GM13977 (cell line): ENCODE results near the gene NKAIN2.
"Not testable (repeated sequence)": the region's sequence is repeated elsewhere in the genome, so short reads cannot be mapped to it uniquely, and the experiment has no call there.

ENCODE experiments used
- DNase-seq: peaks from one replicate; pipeline ENCODE4 v3.0.0; 2012; ENCODE audit warnings: low spot score
- CTCF ChIP-seq: IDR thresholded peaks from 2 replicates; pipeline ENCODE4 v1.5.1; 2012; ENCODE audit warnings: mild to moderate bottlenecking, control low read depth; ENCODE audit not compliant: insufficient read depth; ENCODE audit errors: extremely low read depth, missing control alignments
- in situ Hi-C: fragments of 300-500 bp; cut with MboI; formaldehyde crosslinking; loops from one replicate; pipeline ENCODE4 v1.12.0; 2022; ENCODE audit warnings: low sequenced_read_pairs, low pct_unique_long_range_greater_than_20kb, mixed read lengths, inconsistent platforms; ENCODE audit not compliant: unreplicated experiment

NKAIN2 gene

GRCh38 chr6:124536157-124536841 lies 732.6 kb downstream of the NKAIN2 start:
- DNase-seq, result no peak
- in situ Hi-C loops, result no loop called here
- TF ChIP-seq CTCF, result no peak

GRCh38 chr6:124536842-124537191 lies 733.2 kb downstream of the NKAIN2 start:
- DNase-seq, result no peak
- TF ChIP-seq CTCF, result no peak
- in situ Hi-C loops, result no loop called here

GRCh38 chr6:124539096-124539495 lies 735.4 kb downstream of the NKAIN2 start:
- in situ Hi-C loops, result no loop called here
- DNase-seq, result no peak
- no peak for TF ChIP-seq CTCF

GRCh38 chr6:124541573-124541972 lies 737.9 kb downstream of the NKAIN2 start:
- no peak for DNase-seq
- no peak for TF ChIP-seq CTCF
- in situ Hi-C loops, result no loop called here

- no peak for DNase-seq
- in situ Hi-C loops, result no loop called here
- no peak for TF ChIP-seq CTCF
Observed at GRCh38 chr6:124546601-124547000, 742.9 kb downstream of the NKAIN2 start.

GRCh38 chr6:124551711-124552233 lies 748.1 kb downstream of the NKAIN2 start:
- in situ Hi-C loops, result no loop called here
- no peak for TF ChIP-seq CTCF

GRCh38 chr6:124557873-124558272 lies 754.2 kb downstream of the NKAIN2 start:
- in situ Hi-C loops, result no loop called here
- TF ChIP-seq CTCF, result no peak
- DNase-seq, result no peak

More at GRCh38 chr6:124551711-124552233, 748.1 kb downstream of the NKAIN2 start:
- DNase-seq, result no peak

- DNase-seq, in situ Hi-C loops: not testable (repeated sequence)
Observed at GRCh38 chr6:124560078-124560477, 756.4 kb downstream of the NKAIN2 start.
